ENCODE measurements around the gene PCSK6. TPM values are rescaled to one million over a fixed set of nuclear protein-coding genes. Genes with fewer than 3 reads are reported as not detected.
A peak's percentile ranks its signal among the peaks of the same experiment; 100 is the strongest.

Gene PCSK6
- total and polyA plus RNA-seq, 9 donors: 3.8 to 26.0 (median 13.0) TPM

- Histone ChIP-seq H3K9me3 (no peaks in the 10 kb centered on the region), H3K27me3 (no peaks in the 10 kb centered on the region), H3K36me3 (no peaks in the 10 kb centered on the region), H3K4me3 (no peak overlapping the region), H3K27ac (no peak overlapping the region), H3K4me1 (ENCODE audit: insufficient read depth) (peaks cover 4% of the 10 kb centered on the region)
- intact Hi-C loops (cut with DNase I): no loop called here
- no peak for TF ChIP-seq EP300 (IDR thresholded peaks at IDR 0.05)
- DNase-seq: no peak
- WGBS, 3 donors: 92 to 94% (median 93%) methylated on average over 23 of the region's 23 CpGs
Observed at GRCh38 chr15:101502572-101503295, 13.2 kb upstream of the PCSK6 start.

GRCh38 chr15:101501703-101502373 lies 12.3 kb upstream of the PCSK6 start:
- TF ChIP-seq CTCF (IDR thresholded peaks at IDR 0.05) (peak in 2 of 3 donors; percentile 6 to 24), POLR2A (IDR thresholded peaks at IDR 0.05) (no peak), EP300 (IDR thresholded peaks at IDR 0.05) (no peak)
- no peak overlapping the region for H3K4me3 ChIP-seq
- WGBS, 3 donors: 44 to 66% (median 48%) methylated on average over 23 of the region's 23 CpGs

GRCh38 chr15:101500865-101501551 lies 11.5 kb upstream of the PCSK6 start:
- H3K36me3 ChIP-seq: no peaks in the 10 kb centered on the region
- H3K27me3 ChIP-seq: no peaks in the 10 kb centered on the region
- no peak for DNase-seq
- H3K9me3 ChIP-seq: no peaks in the 10 kb centered on the region
- no peak overlapping the region for H3K27ac ChIP-seq
- H3K4me1 ChIP-seq (ENCODE audit: insufficient read depth): peaks cover 4% of the 10 kb centered on the region
- no peak for TF ChIP-seq EP300 (IDR thresholded peaks at IDR 0.05)
- no peak for TF ChIP-seq CTCF (IDR thresholded peaks at IDR 0.05)
- no peak for TF ChIP-seq POLR2A (IDR thresholded peaks at IDR 0.05)
- 54 to 75% (median 61%) methylated on average over 4 of the region's 4 CpGs for WGBS, 3 donors
- intact Hi-C loops (cut with DNase I): no loop called here
- no peak overlapping the region for H3K4me3 ChIP-seq

More at GRCh38 chr15:101501703-101502373, 12.3 kb upstream of the PCSK6 start:
- intact Hi-C loops (cut with DNase I): no loop called here
- Histone ChIP-seq H3K4me1 (ENCODE audit: insufficient read depth) (peaks cover 4% of the 10 kb centered on the region), H3K9me3 (no peaks in the 10 kb centered on the region), H3K27me3 (no peaks in the 10 kb centered on the region), H3K27ac (no peak overlapping the region), H3K36me3 (no peaks in the 10 kb centered on the region)
- DNase-seq: peak in 3 of 5 donors; percentile 37 to 53 (median 40)

- Histone ChIP-seq H3K4me3 (no peak overlapping the region), H3K27me3 (no peaks in the 10 kb centered on the region), H3K4me1 (ENCODE audit: insufficient read depth) (peaks cover 4% of the 10 kb centered on the region), H3K36me3 (no peaks in the 10 kb centered on the region), H3K27ac (no peak overlapping the region), H3K9me3 (no peaks in the 10 kb centered on the region)
- WGBS, 3 donors: 25 to 48% (median 42%) methylated on average over 11 of the region's 11 CpGs
- TF ChIP-seq POLR2A (IDR thresholded peaks at IDR 0.05): no peak
- TF ChIP-seq EP300 (IDR thresholded peaks at IDR 0.05): no peak
- TF ChIP-seq CTCF (IDR thresholded peaks at IDR 0.05): no peak
- DNase-seq: no peak
- intact Hi-C loops (cut with DNase I): loop anchor here in 2 of 4 donors (5.0 to 10.0 kb wide), 2 partner anchors 193 to 195 kb away; no protein-coding TSS in a partner anchor
Observed at GRCh38 chr15:101499863-101500713, 10.6 kb upstream of the PCSK6 start.
